HepG2 (cell line): ENCODE results near the gene GDAP1L1. TPM values are rescaled to one million over a fixed set of nuclear protein-coding genes. Genes with fewer than 3 reads are reported as not detected.
A peak's percentile ranks its signal among the peaks of the same experiment; 100 is the strongest.

Experiments
- GFI1 ChIP-seq: sonication (generic); formaldehyde crosslinking; IDR thresholded peaks from 2 replicates; pipeline ENCODE4 v1.5.0; 2020; ENCODE audit warnings: missing genetic modification reagents, mild to moderate bottlenecking, borderline replicate concordance
- HES4 ChIP-seq: sonication (generic); formaldehyde crosslinking; IDR thresholded peaks from 2 replicates; pipeline ENCODE4 v1.9.0; 2021; ENCODE audit warnings: mild to moderate bottlenecking, missing genetic modification reagents, borderline replicate concordance
- NFATC3 ChIP-seq: sonication (generic); formaldehyde crosslinking; IDR thresholded peaks from 2 replicates; pipeline ENCODE4 v1.5.1; 2020; ENCODE audit warnings: mild to moderate bottlenecking, missing genetic modification reagents
- SNRNP70 ChIP-seq: fragments of 200-400 bp; formaldehyde crosslinking; IDR thresholded peaks from 2 replicates; pipeline ENCODE4 v1.6.1; 2017; ENCODE audit warnings: mild to moderate bottlenecking, low read depth, low read length, moderate library complexity
- SRSF1 ChIP-seq: fragments of 200-400 bp; formaldehyde crosslinking; optimal IDR thresholded peaks from 2 replicates; pipeline ENCODE3; 2017; ENCODE audit warnings: mild to moderate bottlenecking, low read depth, low read length, moderate library complexity
- ZBTB7B ChIP-seq: sonication (generic); formaldehyde crosslinking; IDR thresholded peaks from 2 replicates; pipeline ENCODE4 v1.4.0; 2020; ENCODE audit warnings: missing genetic modification reagents
- ZFP36L1 ChIP-seq: sonication (generic); formaldehyde crosslinking; IDR thresholded peaks from 2 replicates; pipeline ENCODE4 v1.8.0; 2022; ENCODE audit warnings: mild to moderate bottlenecking, missing genetic modification reagents, moderate library complexity
- ZNF10 ChIP-seq: sonication (generic); formaldehyde crosslinking; IDR thresholded peaks from 2 replicates; pipeline ENCODE4 v1.4.0; 2020; ENCODE audit warnings: mild to moderate bottlenecking, low read depth, missing genetic modification reagents, borderline replicate concordance
- ZNF12 ChIP-seq: sonication (generic); formaldehyde crosslinking; IDR thresholded peaks from 2 replicates; pipeline ENCODE4 v1.5.0; 2020; ENCODE audit warnings: missing genetic modification reagents
- ZNF235 ChIP-seq: sonication (generic); formaldehyde crosslinking; IDR thresholded peaks from 2 replicates; pipeline ENCODE4 v1.8.1; 2023; ENCODE audit warnings: mild to moderate bottlenecking, missing genetic modification reagents, borderline replicate concordance
- ZNF446 ChIP-seq: sonication (generic); formaldehyde crosslinking; IDR thresholded peaks from 2 replicates; pipeline ENCODE4 v1.5.0; 2020; ENCODE audit warnings: mild to moderate bottlenecking, missing genetic modification reagents
- ZNF543 ChIP-seq: sonication (generic); formaldehyde crosslinking; IDR thresholded peaks from 2 replicates; pipeline ENCODE4 v1.4.0; 2020; ENCODE audit warnings: mild to moderate bottlenecking, missing genetic modification reagents
- ZNF570 ChIP-seq: sonication (generic); formaldehyde crosslinking; IDR thresholded peaks from 2 replicates; pipeline ENCODE4 v1.4.0; 2020; ENCODE audit warnings: mild to moderate bottlenecking, missing genetic modification reagents, borderline replicate concordance
- ZNF589 ChIP-seq: sonication (generic); formaldehyde crosslinking; conservative IDR thresholded peaks from 2 replicates; pipeline ENCODE4 v1.8.0; 2022; ENCODE audit warnings: mild to moderate bottlenecking, moderate library complexity, missing genetic modification reagents
- ZNF7 ChIP-seq: IDR thresholded peaks from 2 replicates; pipeline ENCODE4 v1.6.1; 2016; ENCODE audit warnings: missing biosample characterization, missing genetic modification reagents
- ZSCAN30 ChIP-seq: sonication (generic); formaldehyde crosslinking; IDR thresholded peaks from 2 replicates; pipeline ENCODE4 v1.5.0; 2020; ENCODE audit warnings: mild to moderate bottlenecking, missing genetic modification reagents
- polyA plus RNA-seq, 8 experiments: library from polyadenylated mRNA; depleted of rRNA in 3 of 8; stranded (reverse) in 7 of 8; unstranded in 1 of 8; fragments of >200 nt; fragmentation: Illumina TruSeq in 4 of 8; extraction: Trizol in 4 of 8; gene quantifications; 2 replicates each; pipeline versions ENCODE4 v1.2.1 to v1.2.3, GENCODE V29; 2011 to 2016; ENCODE audit warnings: low read depth in 4 of 8, missing spikeins in 1 of 8, mixed read lengths in 1 of 8; ENCODE audit not compliant: insufficient read depth in 1 of 8
- total RNA-seq, 5 experiments: library from RNA; depleted of rRNA; stranded (reverse); fragments of >200 nt; fragmentation: Illumina TruSeq; extraction: Trizol; gene quantifications; 2 replicates each; pipeline ENCODE4 v1.2.3, GENCODE V29; 2016; ENCODE audit warnings: low read depth in 1 of 5
- TF ChIP-seq, protein P1 (sequence below): sonication (generic); formaldehyde crosslinking; IDR thresholded peaks from 2 replicates; pipeline ENCODE4 v1.4.0; 2020; ENCODE audit warnings: missing genetic modification reagents, borderline replicate concordance
- TF ChIP-seq, protein P2 (sequence below): sonication (generic); formaldehyde crosslinking; IDR thresholded peaks from 2 replicates; pipeline ENCODE4 v1.4.0; 2020; ENCODE audit warnings: missing genetic modification reagents
- TF ChIP-seq, protein P3 (sequence below): sonication (generic); formaldehyde crosslinking; IDR thresholded peaks from 2 replicates; pipeline ENCODE4 v1.5.1; 2020; ENCODE audit warnings: missing genetic modification reagents, mild to moderate bottlenecking, borderline replicate concordance
- TF ChIP-seq, protein P4 (sequence below): sonication (generic); formaldehyde crosslinking; conservative IDR thresholded peaks from 2 replicates; pipeline ENCODE4 v1.4.0; 2020; ENCODE audit warnings: missing genetic modification reagents

The GDAP1L1 gene
- total and polyA plus RNA-seq, 2 of the 13 experiments (the other 11 are each of a cell fraction or from before 2014, with no cell fraction given): 0.04 TPM; not detected in 1

DNA sequence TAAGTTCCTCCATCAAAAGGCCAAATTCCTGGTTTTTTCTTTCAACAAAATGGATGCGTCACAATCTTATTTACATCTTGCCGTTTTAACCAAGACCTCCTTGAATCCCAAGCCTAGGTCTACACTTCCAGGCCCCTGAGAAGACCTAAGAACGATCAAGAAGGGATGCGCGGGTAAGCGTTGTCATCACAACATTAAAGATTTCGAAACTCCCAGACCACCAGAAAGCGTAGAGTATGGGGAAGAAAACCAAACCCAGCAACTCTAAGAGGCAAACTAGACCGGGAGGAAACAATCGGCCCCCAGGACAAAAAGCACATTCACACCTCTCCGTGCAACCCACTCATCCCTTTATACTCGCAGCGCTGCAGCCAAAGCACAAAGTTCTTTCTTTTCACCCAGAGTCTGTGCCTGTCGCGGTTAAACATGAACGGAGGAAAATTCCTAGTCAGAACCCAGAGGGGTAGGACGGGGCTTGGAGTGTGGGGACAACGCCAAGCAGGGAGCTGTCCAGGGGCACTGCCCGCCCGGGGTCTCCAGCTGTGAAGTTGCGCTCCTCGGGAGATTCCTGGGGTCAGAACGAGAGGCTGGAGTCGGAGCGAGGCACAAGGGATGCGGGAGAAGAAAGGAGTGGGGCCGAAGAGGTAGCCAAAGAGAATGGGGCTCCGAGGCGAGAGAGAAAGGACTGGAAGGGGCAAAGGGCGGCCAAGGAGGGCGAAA is 37.3 kb upstream of the GDAP1L1 start (continued):
- TF ChIP-seq GFI1 (CRISPR knock-in tag) (no peak), NFATC3 (CRISPR knock-in tag) (peak; percentile 42; the same call in 1 of the 2 replicates), ZNF12 (CRISPR knock-in tag) (no peak), ZNF589 (CRISPR knock-in tag) (no peak; the same call in 1 of the 2 replicates), HES4 (CRISPR knock-in tag) (no peak), ZNF570 (CRISPR knock-in tag) (no peak), ZNF446 (no peak), ZNF10 (CRISPR knock-in tag) (no peak), SRSF1 (no peak), ZBTB7B (CRISPR knock-in tag) (no peak; the same call in 1 of the 2 replicates), ZNF7 (no peak), SNRNP70 (no peak), ZNF235 (CRISPR knock-in tag) (no peak), ZSCAN30 (CRISPR knock-in tag) (peak; percentile 92; the same call in 1 of the 2 replicates), ZFP36L1 (CRISPR knock-in tag) (no peak), ZNF543 (CRISPR knock-in tag) (no peak)
- TF ChIP-seq, protein P1, sequence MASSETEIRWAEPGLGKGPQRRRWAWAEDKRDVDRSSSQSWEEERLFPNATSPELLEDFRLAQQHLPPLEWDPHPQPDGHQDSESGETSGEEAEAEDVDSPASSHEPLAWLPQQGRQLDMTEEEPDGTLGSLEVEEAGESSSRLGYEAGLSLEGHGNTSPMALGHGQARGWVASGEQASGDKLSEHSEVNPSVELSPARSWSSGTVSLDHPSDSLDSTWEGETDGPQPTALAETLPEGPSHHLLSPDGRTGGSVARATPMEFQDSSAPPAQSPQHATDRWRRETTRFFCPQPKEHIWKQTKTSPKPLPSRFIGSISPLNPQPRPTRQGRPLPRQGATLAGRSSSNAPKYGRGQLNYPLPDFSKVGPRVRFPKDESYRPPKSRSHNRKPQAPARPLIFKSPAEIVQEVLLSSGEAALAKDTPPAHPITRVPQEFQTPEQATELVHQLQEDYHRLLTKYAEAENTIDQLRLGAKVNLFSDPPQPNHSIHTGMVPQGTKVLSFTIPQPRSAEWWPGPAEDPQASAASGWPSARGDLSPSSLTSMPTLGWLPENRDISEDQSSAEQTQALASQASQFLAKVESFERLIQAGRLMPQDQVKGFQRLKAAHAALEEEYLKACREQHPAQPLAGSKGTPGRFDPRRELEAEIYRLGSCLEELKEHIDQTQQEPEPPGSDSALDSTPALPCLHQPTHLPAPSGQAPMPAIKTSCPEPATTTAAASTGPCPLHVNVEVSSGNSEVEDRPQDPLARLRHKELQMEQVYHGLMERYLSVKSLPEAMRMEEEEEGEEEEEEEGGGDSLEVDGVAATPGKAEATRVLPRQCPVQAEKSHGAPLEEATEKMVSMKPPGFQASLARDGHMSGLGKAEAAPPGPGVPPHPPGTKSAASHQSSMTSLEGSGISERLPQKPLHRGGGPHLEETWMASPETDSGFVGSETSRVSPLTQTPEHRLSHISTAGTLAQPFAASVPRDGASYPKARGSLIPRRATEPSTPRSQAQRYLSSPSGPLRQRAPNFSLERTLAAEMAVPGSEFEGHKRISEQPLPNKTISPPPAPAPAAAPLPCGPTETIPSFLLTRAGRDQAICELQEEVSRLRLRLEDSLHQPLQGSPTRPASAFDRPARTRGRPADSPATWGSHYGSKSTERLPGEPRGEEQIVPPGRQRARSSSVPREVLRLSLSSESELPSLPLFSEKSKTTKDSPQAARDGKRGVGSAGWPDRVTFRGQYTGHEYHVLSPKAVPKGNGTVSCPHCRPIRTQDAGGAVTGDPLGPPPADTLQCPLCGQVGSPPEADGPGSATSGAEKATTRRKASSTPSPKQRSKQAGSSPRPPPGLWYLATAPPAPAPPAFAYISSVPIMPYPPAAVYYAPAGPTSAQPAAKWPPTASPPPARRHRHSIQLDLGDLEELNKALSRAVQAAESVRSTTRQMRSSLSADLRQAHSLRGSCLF: no peak; the same call in 1 of the 2 replicates
- TF ChIP-seq, protein P2, sequence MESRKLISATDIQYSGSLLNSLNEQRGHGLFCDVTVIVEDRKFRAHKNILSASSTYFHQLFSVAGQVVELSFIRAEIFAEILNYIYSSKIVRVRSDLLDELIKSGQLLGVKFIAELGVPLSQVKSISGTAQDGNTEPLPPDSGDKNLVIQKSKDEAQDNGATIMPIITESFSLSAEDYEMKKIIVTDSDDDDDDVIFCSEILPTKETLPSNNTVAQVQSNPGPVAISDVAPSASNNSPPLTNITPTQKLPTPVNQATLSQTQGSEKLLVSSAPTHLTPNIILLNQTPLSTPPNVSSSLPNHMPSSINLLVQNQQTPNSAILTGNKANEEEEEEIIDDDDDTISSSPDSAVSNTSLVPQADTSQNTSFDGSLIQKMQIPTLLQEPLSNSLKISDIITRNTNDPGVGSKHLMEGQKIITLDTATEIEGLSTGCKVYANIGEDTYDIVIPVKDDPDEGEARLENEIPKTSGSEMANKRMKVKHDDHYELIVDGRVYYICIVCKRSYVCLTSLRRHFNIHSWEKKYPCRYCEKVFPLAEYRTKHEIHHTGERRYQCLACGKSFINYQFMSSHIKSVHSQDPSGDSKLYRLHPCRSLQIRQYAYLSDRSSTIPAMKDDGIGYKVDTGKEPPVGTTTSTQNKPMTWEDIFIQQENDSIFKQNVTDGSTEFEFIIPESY (CRISPR knock-in tag): no peak
- TF ChIP-seq, protein P3, sequence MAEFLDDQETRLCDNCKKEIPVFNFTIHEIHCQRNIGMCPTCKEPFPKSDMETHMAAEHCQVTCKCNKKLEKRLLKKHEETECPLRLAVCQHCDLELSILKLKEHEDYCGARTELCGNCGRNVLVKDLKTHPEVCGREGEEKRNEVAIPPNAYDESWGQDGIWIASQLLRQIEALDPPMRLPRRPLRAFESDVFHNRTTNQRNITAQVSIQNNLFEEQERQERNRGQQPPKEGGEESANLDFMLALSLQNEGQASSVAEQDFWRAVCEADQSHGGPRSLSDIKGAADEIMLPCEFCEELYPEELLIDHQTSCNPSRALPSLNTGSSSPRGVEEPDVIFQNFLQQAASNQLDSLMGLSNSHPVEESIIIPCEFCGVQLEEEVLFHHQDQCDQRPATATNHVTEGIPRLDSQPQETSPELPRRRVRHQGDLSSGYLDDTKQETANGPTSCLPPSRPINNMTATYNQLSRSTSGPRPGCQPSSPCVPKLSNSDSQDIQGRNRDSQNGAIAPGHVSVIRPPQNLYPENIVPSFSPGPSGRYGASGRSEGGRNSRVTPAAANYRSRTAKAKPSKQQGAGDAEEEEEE: no peak
- TF ChIP-seq, protein P4, sequence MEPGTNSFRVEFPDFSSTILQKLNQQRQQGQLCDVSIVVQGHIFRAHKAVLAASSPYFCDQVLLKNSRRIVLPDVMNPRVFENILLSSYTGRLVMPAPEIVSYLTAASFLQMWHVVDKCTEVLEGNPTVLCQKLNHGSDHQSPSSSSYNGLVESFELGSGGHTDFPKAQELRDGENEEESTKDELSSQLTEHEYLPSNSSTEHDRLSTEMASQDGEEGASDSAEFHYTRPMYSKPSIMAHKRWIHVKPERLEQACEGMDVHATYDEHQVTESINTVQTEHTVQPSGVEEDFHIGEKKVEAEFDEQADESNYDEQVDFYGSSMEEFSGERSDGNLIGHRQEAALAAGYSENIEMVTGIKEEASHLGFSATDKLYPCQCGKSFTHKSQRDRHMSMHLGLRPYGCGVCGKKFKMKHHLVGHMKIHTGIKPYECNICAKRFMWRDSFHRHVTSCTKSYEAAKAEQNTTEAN (CRISPR knock-in tag): no peak
